Loucy (cell line): Measurements from ENCODE around the gene SAMD14.

Source experiments
- H2AFZ ChIP-seq: fragments of 200-600 bp; sonication (generic); 2 replicates; pipeline ENCODE4 v1.6.0; 2016; ENCODE audit warnings: antibody characterized with exemption, mild to moderate bottlenecking, low read length, moderate library complexity
- H3F3A ChIP-seq: fragments of 200-600 bp; 2 replicates; pipeline ENCODE4 v1.6.0; 2016; ENCODE audit warnings: antibody characterized with exemption, low read depth, mild to moderate bottlenecking
- H3K27me3 ChIP-seq: fragments of 200-600 bp; sonication (generic); 2 replicates; pipeline ENCODE4 v1.6.1; 2014; ENCODE audit warnings: low read length, mild to moderate bottlenecking; ENCODE audit not compliant: insufficient read depth, poor library complexity, severe bottlenecking
- H3K36me3 ChIP-seq: fragments of 200-600 bp; sonication (generic); 2 replicates; pipeline ENCODE4 v1.6.1; 2016; ENCODE audit warnings: low read length; ENCODE audit not compliant: insufficient read depth
- H3K4me1 ChIP-seq: fragments of 200-600 bp; sonication (generic); 2 replicates; pipeline ENCODE4 v1.5.1; 2014; ENCODE audit warnings: low read length, mild to moderate bottlenecking; ENCODE audit not compliant: insufficient read depth, poor library complexity, severe bottlenecking
- H3K4me2 ChIP-seq: fragments of 200-600 bp; sonication (generic); 2 replicates; pipeline ENCODE4 v1.6.0; 2014; ENCODE audit warnings: antibody characterized with exemption, low read length, low read depth, mild to moderate bottlenecking; ENCODE audit not compliant: poor library complexity, severe bottlenecking
- H3K4me3 ChIP-seq: fragments of 200-600 bp; sonication (generic); 2 replicates; pipeline ENCODE4 v1.5.1; 2014; ENCODE audit warnings: low read length, mild to moderate bottlenecking, mixed read lengths; ENCODE audit not compliant: poor library complexity, severe bottlenecking
- H3K79me2 ChIP-seq: fragments of 200-600 bp; sonication (generic); 2 replicates; pipeline ENCODE4 v1.6.1; 2014; ENCODE audit warnings: low read length; ENCODE audit not compliant: insufficient read depth
- H3K9ac ChIP-seq: fragments of 200-600 bp; sonication (generic); 2 replicates; pipeline ENCODE4 v1.6.0; 2014; ENCODE audit warnings: mild to moderate bottlenecking, low read depth, low read length, moderate library complexity; ENCODE audit not compliant: poor library complexity, severe bottlenecking
- H3K9me2 ChIP-seq: fragments of 200-600 bp; sonication (generic); replicated peaks from 2 replicates; pipeline ENCODE4 v1.6.1; 2016; ENCODE audit warnings: low read depth, low read length, mixed read lengths
- H3K9me3 ChIP-seq: fragments of 200-600 bp; sonication (generic); 2 replicates; pipeline ENCODE4 v1.6.1; 2014; ENCODE audit warnings: mild to moderate bottlenecking, antibody characterized with exemption, low read length, low read depth; ENCODE audit not compliant: insufficient read depth
- H4K20me1 ChIP-seq: fragments of 200-600 bp; sonication (generic); 2 replicates; pipeline ENCODE4 v1.6.0; 2014; ENCODE audit warnings: antibody characterized with exemption, low read length, mild to moderate bottlenecking; ENCODE audit not compliant: insufficient read depth, poor library complexity, severe bottlenecking
- EZH2phosphoT487 ChIP-seq: fragments of 200-600 bp; IDR thresholded peaks from 2 replicates; pipeline ENCODE4 v1.6.1; 2018; ENCODE audit warnings: antibody characterized with exemption, mild to moderate bottlenecking, moderate library complexity, borderline replicate concordance
- TF ChIP-seq, protein P1 (sequence below): fragments of 200-600 bp; sonication (generic); conservative IDR thresholded peaks from 2 replicates; pipeline ENCODE4 v1.5.1; 2014; ENCODE audit warnings: mild to moderate bottlenecking, antibody characterized with exemption, low read length

The SAMD14 gene

DNA sequence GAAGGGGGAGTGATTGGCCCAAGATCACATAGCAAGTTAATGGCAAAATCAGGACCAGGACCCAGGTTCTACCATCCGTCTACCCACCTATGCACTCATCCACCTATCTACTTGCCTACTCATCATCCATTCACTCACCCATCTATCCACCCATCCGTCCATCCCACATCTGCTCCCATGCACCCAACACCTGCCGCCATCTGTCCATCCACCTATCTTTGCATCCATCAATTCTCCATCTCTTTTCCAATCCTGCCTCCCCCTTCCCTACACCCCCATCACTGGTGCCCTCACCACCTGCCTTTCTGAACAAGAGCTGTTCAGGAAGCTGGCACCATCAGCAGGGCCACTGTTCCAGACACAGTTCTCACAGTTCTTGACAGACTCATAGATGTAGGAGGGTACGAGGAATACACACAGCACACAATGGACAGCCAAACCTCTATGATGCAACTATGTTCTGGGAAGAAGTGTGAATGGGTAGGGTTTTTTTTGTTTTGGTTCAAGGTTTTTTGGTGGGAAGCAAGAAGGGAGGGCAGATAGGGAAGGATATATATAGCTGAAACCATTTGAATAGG is 4.5 kb downstream of the SAMD14 start:
- Histone ChIP-seq H3K36me3 (no peaks in the 10 kb centered on the region), H3K79me2 (no peaks in the 10 kb centered on the region), H3K4me1 (peaks cover 20% of the 10 kb centered on the region), H3K9me2 (no peaks in the 10 kb centered on the region), H3K9ac (no peak overlapping the region), H3F3A (no peaks in the 10 kb centered on the region), H2AFZ (no peak overlapping the region), H3K27me3 (no peaks in the 10 kb centered on the region), H3K9me3 (no peaks in the 10 kb centered on the region), H3K4me3 (no peak overlapping the region), H3K4me2 (no peak overlapping the region), H4K20me1 (no peaks in the 10 kb centered on the region)
- no peak for TF ChIP-seq EZH2phosphoT487
- TF ChIP-seq, protein P1, sequence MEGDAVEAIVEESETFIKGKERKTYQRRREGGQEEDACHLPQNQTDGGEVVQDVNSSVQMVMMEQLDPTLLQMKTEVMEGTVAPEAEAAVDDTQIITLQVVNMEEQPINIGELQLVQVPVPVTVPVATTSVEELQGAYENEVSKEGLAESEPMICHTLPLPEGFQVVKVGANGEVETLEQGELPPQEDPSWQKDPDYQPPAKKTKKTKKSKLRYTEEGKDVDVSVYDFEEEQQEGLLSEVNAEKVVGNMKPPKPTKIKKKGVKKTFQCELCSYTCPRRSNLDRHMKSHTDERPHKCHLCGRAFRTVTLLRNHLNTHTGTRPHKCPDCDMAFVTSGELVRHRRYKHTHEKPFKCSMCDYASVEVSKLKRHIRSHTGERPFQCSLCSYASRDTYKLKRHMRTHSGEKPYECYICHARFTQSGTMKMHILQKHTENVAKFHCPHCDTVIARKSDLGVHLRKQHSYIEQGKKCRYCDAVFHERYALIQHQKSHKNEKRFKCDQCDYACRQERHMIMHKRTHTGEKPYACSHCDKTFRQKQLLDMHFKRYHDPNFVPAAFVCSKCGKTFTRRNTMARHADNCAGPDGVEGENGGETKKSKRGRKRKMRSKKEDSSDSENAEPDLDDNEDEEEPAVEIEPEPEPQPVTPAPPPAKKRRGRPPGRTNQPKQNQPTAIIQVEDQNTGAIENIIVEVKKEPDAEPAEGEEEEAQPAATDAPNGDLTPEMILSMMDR, result no peak

DNA sequence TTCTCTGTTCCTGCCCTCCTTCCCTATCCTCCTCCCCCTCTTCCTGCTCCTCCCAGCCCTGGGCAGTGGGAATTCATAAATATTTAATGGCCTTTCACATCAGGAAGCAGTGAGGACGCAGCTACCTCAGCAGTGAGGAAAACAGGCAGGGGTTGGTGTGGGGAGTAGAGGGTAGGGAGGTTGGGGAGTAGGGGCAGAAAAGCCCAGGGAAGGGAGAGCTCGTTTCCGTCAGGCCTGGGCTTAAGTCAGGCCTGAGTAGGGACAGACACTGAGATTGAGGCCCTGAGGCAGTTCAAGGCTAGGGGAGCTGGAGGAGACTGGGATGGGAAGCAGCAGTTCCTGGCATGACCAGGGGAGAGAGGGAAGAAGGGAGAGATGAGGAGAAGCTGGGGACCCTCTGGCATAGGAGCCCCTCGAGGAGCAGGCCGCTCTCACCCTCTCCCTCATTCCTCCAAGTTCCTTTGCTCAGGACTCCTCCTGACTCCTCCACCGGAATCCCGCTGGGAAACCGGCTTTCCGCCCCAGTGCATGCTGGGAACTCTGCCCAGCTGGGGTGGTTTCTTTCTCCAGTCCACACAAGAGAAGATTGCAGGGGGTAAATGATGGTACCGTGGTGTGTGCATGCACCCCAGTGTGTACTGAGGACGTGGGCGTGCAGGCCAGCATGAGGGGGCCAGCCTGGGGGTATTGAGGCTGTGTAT is 6.2 kb downstream of the SAMD14 start:
- no peaks in the 10 kb centered on the region for H3K27me3 ChIP-seq

DNA sequence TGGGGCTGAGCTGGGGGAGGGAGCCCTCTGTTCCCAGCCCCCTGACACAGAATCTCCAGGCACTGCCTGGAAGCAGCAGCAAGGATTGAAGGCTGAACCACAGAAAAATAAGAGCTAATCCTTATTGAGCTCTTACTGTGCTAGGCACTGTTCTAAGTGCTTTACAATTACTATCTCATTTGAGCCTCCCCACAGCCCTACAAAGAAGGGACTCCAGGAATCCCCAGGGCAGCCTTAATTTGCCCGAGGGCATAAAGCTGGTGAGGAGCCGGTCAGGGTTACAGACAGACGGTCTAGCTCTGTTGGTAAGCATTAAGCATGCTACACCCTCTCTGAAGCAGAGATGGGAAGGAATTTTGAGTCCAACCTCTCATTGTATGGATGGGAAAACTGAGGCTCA is 7.0 kb downstream of the SAMD14 start:
- TF ChIP-seq EZH2phosphoT487, result no peak
- TF ChIP-seq, protein P1, result no peak
- H3K36me3 ChIP-seq, result no peaks in the 10 kb centered on the region
- no peaks in the 10 kb centered on the region for H3K27me3 ChIP-seq
- no peak overlapping the region for H2AFZ ChIP-seq
- no peak overlapping the region for H3K9ac ChIP-seq
- no peaks in the 10 kb centered on the region for H4K20me1 ChIP-seq
- no peaks in the 10 kb centered on the region for H3K9me3 ChIP-seq
- no peaks in the 10 kb centered on the region for H3K79me2 ChIP-seq
- H3K9me2 ChIP-seq, result no peaks in the 10 kb centered on the region
- no peak overlapping the region for H3K4me2 ChIP-seq
- H3K4me1 ChIP-seq, result peaks cover 13% of the 10 kb centered on the region
- H3F3A ChIP-seq, result no peaks in the 10 kb centered on the region
- H3K4me3 ChIP-seq, result no peak overlapping the region

More for the DNA sequence above, 6.2 kb downstream of the SAMD14 start:
- H3K9ac ChIP-seq, result no peak overlapping the region
- no peak overlapping the region for H3K4me2 ChIP-seq
- no peaks in the 10 kb centered on the region for H3K9me2 ChIP-seq
- H4K20me1 ChIP-seq, result no peaks in the 10 kb centered on the region
- no peaks in the 10 kb centered on the region for H3K9me3 ChIP-seq
- TF ChIP-seq, protein P1, result no peak
- TF ChIP-seq EZH2phosphoT487, result no peak
- H3K4me3 ChIP-seq, result no peak overlapping the region
- H3K4me1 ChIP-seq, result peaks cover 20% of the 10 kb centered on the region
- no peaks in the 10 kb centered on the region for H3F3A ChIP-seq
- no peaks in the 10 kb centered on the region for H3K79me2 ChIP-seq
- H3K36me3 ChIP-seq, result no peaks in the 10 kb centered on the region
- H2AFZ ChIP-seq, result no peak overlapping the region
